Activated naive CD4-positive, alpha-beta T cell treated with anti-CD3 and anti-CD28 coated beads, Interleukin-2, amount 50 U/mL, for 24 hours (primary cell): Measurements from ENCODE around the gene SEMA5B.

ENCODE experiments used
- H3K27ac Mint-ChIP-seq: one replicate; pipeline ENCODE4 v1.8.0; 2021; ENCODE audit warnings: mild to moderate bottlenecking, mixed read lengths
- H3K27me3 Mint-ChIP-seq: one replicate; pipeline ENCODE4 v1.8.0; 2021; ENCODE audit warnings: mixed read lengths
- H3K36me3 Mint-ChIP-seq: one replicate; pipeline ENCODE4 v1.8.0; 2021; ENCODE audit warnings: mixed read lengths
- H3K4me1 Mint-ChIP-seq: one replicate; pipeline ENCODE4 v1.8.0; 2021; ENCODE audit warnings: mixed read lengths
- H3K4me3 Mint-ChIP-seq: one replicate; pipeline ENCODE4 v1.8.0; 2021; ENCODE audit warnings: mild to moderate bottlenecking, mixed read lengths
- H3K9me3 Mint-ChIP-seq: one replicate; pipeline ENCODE4 v1.8.0; 2021; ENCODE audit warnings: mixed read lengths

Gene SEMA5B

GRCh38 chr3:122942937-122943827, 84.4 kb downstream of the SEMA5B start:
- H3K36me3 Mint-ChIP-seq: no peaks in the 10 kb centered on the region
- H3K4me3 Mint-ChIP-seq: no peak overlapping the region
- H3K27me3 Mint-ChIP-seq: no peaks in the 10 kb centered on the region
- no peaks in the 10 kb centered on the region for H3K9me3 Mint-ChIP-seq
- no peak overlapping the region for H3K27ac Mint-ChIP-seq
- no peaks in the 10 kb centered on the region for H3K4me1 Mint-ChIP-seq

- H3K27ac Mint-ChIP-seq: no peak overlapping the region
- H3K9me3 Mint-ChIP-seq: no peaks in the 10 kb centered on the region
- H3K27me3 Mint-ChIP-seq: no peaks in the 10 kb centered on the region
Observed at GRCh38 chr3:122942239-122942638, 85.3 kb downstream of the SEMA5B start.

GRCh38 chr3:122941228-122942206, 86.0 kb downstream of the SEMA5B start:
- no peak overlapping the region for H3K4me3 Mint-ChIP-seq
- no peak overlapping the region for H3K27ac Mint-ChIP-seq
- no peaks in the 10 kb centered on the region for H3K36me3 Mint-ChIP-seq
- H3K4me1 Mint-ChIP-seq: no peaks in the 10 kb centered on the region
- H3K9me3 Mint-ChIP-seq: no peaks in the 10 kb centered on the region
- H3K27me3 Mint-ChIP-seq: no peaks in the 10 kb centered on the region

More at GRCh38 chr3:122942239-122942638, 85.3 kb downstream of the SEMA5B start:
- H3K4me3 Mint-ChIP-seq: no peak overlapping the region
- H3K4me1 Mint-ChIP-seq: no peaks in the 10 kb centered on the region
- no peaks in the 10 kb centered on the region for H3K36me3 Mint-ChIP-seq

GRCh38 chr3:122940628-122941086, 86.9 kb downstream of the SEMA5B start:
- Mint-ChIP-seq H3K9me3 (no peaks in the 10 kb centered on the region), H3K4me1 (no peaks in the 10 kb centered on the region), H3K4me3 (no peak overlapping the region), H3K27ac (no peak overlapping the region), H3K27me3 (no peaks in the 10 kb centered on the region), H3K36me3 (no peaks in the 10 kb centered on the region)

- H3K4me1 Mint-ChIP-seq: no peaks in the 10 kb centered on the region
- H3K27ac Mint-ChIP-seq: no peak overlapping the region
- H3K4me3 Mint-ChIP-seq: no peak overlapping the region
- no peaks in the 10 kb centered on the region for H3K27me3 Mint-ChIP-seq
- no peaks in the 10 kb centered on the region for H3K36me3 Mint-ChIP-seq
- H3K9me3 Mint-ChIP-seq: no peaks in the 10 kb centered on the region
Observed at GRCh38 chr3:122938783-122939425, 88.7 kb downstream of the SEMA5B start.

GRCh38 chr3:122937745-122938144, 89.8 kb downstream of the SEMA5B start:
- Mint-ChIP-seq H3K4me1 (no peaks in the 10 kb centered on the region), H3K9me3 (no peaks in the 10 kb centered on the region), H3K27ac (no peak overlapping the region), H3K36me3 (no peaks in the 10 kb centered on the region), H3K4me3 (no peak overlapping the region), H3K27me3 (no peaks in the 10 kb centered on the region)

GRCh38 chr3:122936986-122937385, 90.6 kb downstream of the SEMA5B start:
- H3K27me3 Mint-ChIP-seq: no peaks in the 10 kb centered on the region
- no peaks in the 10 kb centered on the region for H3K36me3 Mint-ChIP-seq
- H3K4me1 Mint-ChIP-seq: no peaks in the 10 kb centered on the region
- no peaks in the 10 kb centered on the region for H3K9me3 Mint-ChIP-seq
- H3K27ac Mint-ChIP-seq: no peak overlapping the region
- no peak overlapping the region for H3K4me3 Mint-ChIP-seq

- no peak overlapping the region for H3K27ac Mint-ChIP-seq
- no peaks in the 10 kb centered on the region for H3K36me3 Mint-ChIP-seq
- H3K9me3 Mint-ChIP-seq: no peaks in the 10 kb centered on the region
- no peaks in the 10 kb centered on the region for H3K4me1 Mint-ChIP-seq
- H3K4me3 Mint-ChIP-seq: no peak overlapping the region
- no peaks in the 10 kb centered on the region for H3K27me3 Mint-ChIP-seq
Observed at GRCh38 chr3:122936335-122936734, 91.2 kb downstream of the SEMA5B start.

GRCh38 chr3:122934251-122934650, 93.3 kb downstream of the SEMA5B start:
- H3K27ac Mint-ChIP-seq: no peak overlapping the region
- no peaks in the 10 kb centered on the region for H3K27me3 Mint-ChIP-seq
- no peak overlapping the region for H3K4me3 Mint-ChIP-seq
- no peaks in the 10 kb centered on the region for H3K36me3 Mint-ChIP-seq
- H3K9me3 Mint-ChIP-seq: no peaks in the 10 kb centered on the region
- H3K4me1 Mint-ChIP-seq: no peaks in the 10 kb centered on the region

- no peak overlapping the region for H3K4me3 Mint-ChIP-seq
- peaks cover 3% of the 10 kb centered on the region for H3K27me3 Mint-ChIP-seq
- H3K27ac Mint-ChIP-seq: no peak overlapping the region
- no peaks in the 10 kb centered on the region for H3K36me3 Mint-ChIP-seq
- H3K9me3 Mint-ChIP-seq: no peaks in the 10 kb centered on the region
- no peaks in the 10 kb centered on the region for H3K4me1 Mint-ChIP-seq
Observed at GRCh38 chr3:122932251-122932967, 95.2 kb downstream of the SEMA5B start.

GRCh38 chr3:122931636-122932035, 95.9 kb downstream of the SEMA5B start:
- H3K4me3 Mint-ChIP-seq: no peak overlapping the region
- no peaks in the 10 kb centered on the region for H3K4me1 Mint-ChIP-seq
- no peaks in the 10 kb centered on the region for H3K36me3 Mint-ChIP-seq
- H3K9me3 Mint-ChIP-seq: no peaks in the 10 kb centered on the region
- H3K27ac Mint-ChIP-seq: no peak overlapping the region
- peaks cover 3% of the 10 kb centered on the region for H3K27me3 Mint-ChIP-seq

GRCh38 chr3:122930063-122930997, 97.2 kb downstream of the SEMA5B start:
- H3K4me1 Mint-ChIP-seq: no peaks in the 10 kb centered on the region
- peaks cover 3% of the 10 kb centered on the region for H3K27me3 Mint-ChIP-seq
- H3K27ac Mint-ChIP-seq: no peak overlapping the region
- H3K9me3 Mint-ChIP-seq: no peaks in the 10 kb centered on the region
- no peak overlapping the region for H3K4me3 Mint-ChIP-seq
- H3K36me3 Mint-ChIP-seq: no peaks in the 10 kb centered on the region

GRCh38 chr3:122929188-122930062, 98.1 kb downstream of the SEMA5B start:
- no peaks in the 10 kb centered on the region for H3K4me1 Mint-ChIP-seq
- H3K4me3 Mint-ChIP-seq: no peak overlapping the region
- H3K36me3 Mint-ChIP-seq: no peaks in the 10 kb centered on the region

More at GRCh38 chr3:122929188-122930062, 98.1 kb downstream of the SEMA5B start:
- Mint-ChIP-seq H3K9me3 (no peaks in the 10 kb centered on the region), H3K27me3 (peaks cover 3% of the 10 kb centered on the region), H3K27ac (no peak overlapping the region)
